ENCODE measurements around the gene ST6GALNAC3.

GRCh38 chr1:76053021-76053420 lies 21.5 kb upstream of the ST6GALNAC3 start:
- TF ChIP-seq POLR2AphosphoS5 (IDR thresholded peaks at IDR 0.05; ENCODE audit: low read depth, low read length) (no peak), POLR2A (IDR thresholded peaks at IDR 0.05; ENCODE audit: low read depth, low read length) (no peak), TAF1 (IDR thresholded peaks at IDR 0.05; ENCODE audit: borderline replicate concordance, low read depth, low read length) (no peak)
